GM23338 (cell line): ENCODE measurements around the gene CRYM.
A peak's percentile ranks its signal among the peaks of the same experiment; 100 is the strongest.

Experiments used
- CREB1 ChIP-seq: fragments of 250-450 bp; sonication (Bioruptor Pico); IDR thresholded peaks from 2 replicates; pipeline ENCODE4 v1.5.0; 2020; ENCODE audit warnings: low read depth, mild to moderate bottlenecking, moderate library complexity
- CTCF ChIP-seq, 2 experiments: fragments of 200-600 bp in 1 of 2; sonication (generic) in 1 of 2; conservative IDR thresholded peaks; 2 replicates each; pipeline versions ENCODE4 v1.5.1 to v1.6.1; 2016 to 2017; ENCODE audit warnings: antibody characterized with exemption in 2 of 2, low read depth in 2 of 2, mild to moderate bottlenecking in 2 of 2, moderate library complexity in 1 of 2
- ETS1 ChIP-seq: IDR thresholded peaks from 2 replicates; pipeline ENCODE4 v1.6.1; 2016; ENCODE audit warnings: antibody characterized with exemption
- EZH2 ChIP-seq: fragments of 200-600 bp; sonication (generic); IDR thresholded peaks from one replicate; pipeline ENCODE4 v1.8.0; 2017; ENCODE audit warnings: antibody characterized with exemption, mild to moderate bottlenecking, low read depth; ENCODE audit not compliant: unreplicated experiment
- EZH2phosphoT487 ChIP-seq: fragments of 200-600 bp; sonication (generic); IDR thresholded peaks from one replicate; pipeline ENCODE4 v1.8.1; 2018; ENCODE audit warnings: antibody characterized with exemption; ENCODE audit not compliant: unreplicated experiment
- JUNB ChIP-seq: IDR thresholded peaks from one replicate; pipeline ENCODE4 v1.6.1; 2016; ENCODE audit warnings: antibody characterized with exemption; ENCODE audit not compliant: unreplicated experiment
- NANOG ChIP-seq: IDR thresholded peaks from 2 replicates; pipeline ENCODE4 v1.6.1; 2016; ENCODE audit warnings: antibody characterized with exemption, borderline replicate concordance
- POLR2AphosphoS5 ChIP-seq: IDR thresholded peaks from 2 replicates; pipeline ENCODE4 v1.6.1; 2016; ENCODE audit warnings: antibody characterized with exemption, low read depth
- REST ChIP-seq: IDR thresholded peaks from one replicate; pipeline ENCODE4 v1.6.1; 2018; ENCODE audit warnings: antibody characterized with exemption; ENCODE audit not compliant: unreplicated experiment
- STAT1 ChIP-seq: IDR thresholded peaks from one replicate; pipeline ENCODE4 v1.6.1; 2016; ENCODE audit warnings: antibody characterized with exemption; ENCODE audit not compliant: unreplicated experiment
- ZNF114 ChIP-seq: fragments of 250-450 bp; sonication (Bioruptor Pico); IDR thresholded peaks from 2 replicates; pipeline ENCODE4 v1.5.0; 2020; ENCODE audit warnings: mild to moderate bottlenecking, moderate library complexity
- ZNF331 ChIP-seq: fragments of 250-450 bp; sonication (Bioruptor Pico); IDR thresholded peaks from 2 replicates; pipeline ENCODE4 v1.5.0; 2020; ENCODE audit warnings: low read depth, mild to moderate bottlenecking, moderate library complexity
- ZNF462 ChIP-seq: fragments of 250-450 bp; sonication (Bioruptor Pico); IDR thresholded peaks from 2 replicates; pipeline ENCODE4 v1.5.0; 2020; ENCODE audit warnings: mild to moderate bottlenecking, moderate library complexity

GRCh38 chr16:21300309-21301167, 22.4 kb upstream of the CRYM start:
- TF ChIP-seq EZH2phosphoT487 = no peak
- no peak for TF ChIP-seq JUNB
- TF ChIP-seq POLR2AphosphoS5 = no peak
- TF ChIP-seq CTCF (conservative IDR thresholded peaks at IDR 0.05; ENCODE audit: low read depth in 2 of 2) = peak; percentile 85 to 99
- no peak for TF ChIP-seq EZH2
- no peak for TF ChIP-seq CREB1 (CRISPR knock-in tag)
- no peak for TF ChIP-seq REST
- no peak for TF ChIP-seq ZNF114
- no peak for TF ChIP-seq ZNF331
- TF ChIP-seq ZNF462 = no peak
- no peak for TF ChIP-seq STAT1
- TF ChIP-seq ETS1 = peak; percentile 57; the same call in 1 of the 2 replicates
- no peak for TF ChIP-seq NANOG
